ENCODE results near the gene BICD2.
"Not testable (repeated sequence)": the region's sequence is repeated elsewhere in the genome, so short reads cannot be mapped to it uniquely, and the experiment has no call there.

Gene BICD2

DNA sequence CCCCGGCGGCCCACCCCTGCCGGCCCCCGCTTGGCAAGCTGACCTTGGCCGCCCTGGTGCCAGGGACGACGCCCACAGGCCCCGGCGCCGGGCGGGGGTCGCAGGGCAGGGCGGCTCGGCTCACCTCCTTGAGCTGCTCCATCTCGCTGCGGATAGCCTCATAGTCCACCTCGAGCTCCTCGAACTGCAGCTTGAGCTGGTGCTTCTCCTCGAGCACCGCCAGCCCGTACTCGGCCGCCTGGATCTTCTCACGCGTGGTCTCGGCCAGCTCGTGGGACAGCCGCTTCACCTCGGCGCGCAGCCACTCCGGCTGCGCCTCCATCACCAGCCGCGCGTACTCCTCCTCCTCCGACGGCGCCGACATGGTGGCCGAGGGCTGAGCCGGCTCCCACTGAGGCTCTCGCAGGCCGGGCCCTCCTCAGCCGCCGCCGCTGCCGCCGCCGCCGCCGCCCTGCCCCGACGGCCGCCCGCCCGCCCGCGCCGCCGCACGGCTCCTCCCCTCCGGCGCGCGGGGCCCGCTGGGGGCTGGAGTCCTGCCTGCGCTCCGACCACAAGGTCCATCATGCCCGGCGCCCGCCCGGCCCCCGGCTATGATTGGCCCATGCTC, at the start of gene BICD2:
Gene BICD2 (minus strand): TSS at position 453 of the 607 bp plus-strand sequence. CDS start 89 bp downstream, at position 364.
- DNase-seq = no peak

DNA sequence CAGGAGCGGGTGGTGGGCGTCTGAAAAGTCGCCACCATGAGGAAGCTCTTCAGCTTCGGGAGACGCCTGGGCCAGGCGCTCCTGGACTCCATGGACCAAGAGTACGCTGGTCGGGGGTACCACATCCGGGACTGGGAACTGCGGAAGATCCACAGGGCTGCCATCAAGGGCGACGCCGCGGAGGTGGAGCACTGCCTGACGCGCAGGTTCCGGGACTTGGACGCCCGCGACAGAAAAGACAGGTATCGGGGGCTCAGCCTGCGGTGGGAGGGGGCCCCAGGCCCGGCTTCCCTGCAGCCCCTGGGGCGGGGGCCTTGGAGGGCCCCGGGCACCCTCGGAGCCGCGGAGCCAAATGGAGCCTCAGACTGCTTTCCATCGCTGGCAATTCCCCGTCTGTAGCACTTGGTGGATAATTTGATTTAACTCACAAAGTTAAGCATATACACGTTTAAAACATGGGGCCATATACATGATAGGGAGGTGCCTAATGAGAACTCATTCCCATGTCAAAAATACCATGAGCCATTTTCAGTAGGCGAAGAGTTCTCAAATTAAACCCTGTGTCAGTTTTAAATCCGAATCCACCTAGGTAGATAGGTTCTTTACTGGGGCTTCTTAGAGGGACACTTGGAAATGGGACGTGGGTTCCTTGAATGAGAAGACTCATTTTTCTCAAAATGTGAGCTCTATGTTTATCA, 45.1 kb upstream of the BICD2 start:
- DNase-seq = not testable (repeated sequence)

DNA sequence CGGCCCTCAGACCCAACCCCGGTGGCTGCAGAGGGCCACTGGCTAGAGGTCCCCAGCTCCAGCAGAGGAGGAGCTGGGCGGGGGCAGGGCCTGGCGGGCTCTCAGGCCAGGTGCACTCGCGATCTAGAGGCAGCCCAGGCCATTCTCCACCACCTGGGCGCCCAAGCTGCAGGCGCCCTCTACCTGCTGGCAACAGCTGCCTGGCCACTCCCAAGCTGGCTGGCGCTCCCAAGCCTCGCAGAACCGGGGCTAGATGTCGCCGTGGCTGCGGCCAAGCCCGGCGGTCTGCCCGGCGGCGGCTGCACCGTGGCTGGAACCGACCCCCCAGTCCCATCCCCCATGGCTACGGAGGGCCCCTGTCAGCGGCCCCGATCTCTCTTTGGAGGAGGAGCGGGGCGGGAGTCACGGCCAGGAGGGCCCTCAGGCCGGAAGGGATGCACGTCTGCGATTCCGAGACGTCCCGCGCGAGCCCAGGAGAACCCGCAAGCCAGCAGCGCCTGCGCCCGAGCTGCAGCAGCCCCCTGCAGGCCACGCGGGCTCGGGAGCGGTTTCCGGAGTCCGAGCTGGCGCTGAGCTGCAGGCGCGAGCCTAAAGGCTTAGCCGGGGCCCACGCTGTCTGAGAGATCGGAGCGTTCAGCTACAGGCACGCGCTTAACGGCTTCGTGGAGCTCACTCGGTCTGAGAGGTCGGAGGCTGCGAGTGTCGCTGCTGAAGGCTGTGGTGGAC, 44.3 kb upstream of the BICD2 start:
- peak; percentile 79 for DNase-seq

DNA sequence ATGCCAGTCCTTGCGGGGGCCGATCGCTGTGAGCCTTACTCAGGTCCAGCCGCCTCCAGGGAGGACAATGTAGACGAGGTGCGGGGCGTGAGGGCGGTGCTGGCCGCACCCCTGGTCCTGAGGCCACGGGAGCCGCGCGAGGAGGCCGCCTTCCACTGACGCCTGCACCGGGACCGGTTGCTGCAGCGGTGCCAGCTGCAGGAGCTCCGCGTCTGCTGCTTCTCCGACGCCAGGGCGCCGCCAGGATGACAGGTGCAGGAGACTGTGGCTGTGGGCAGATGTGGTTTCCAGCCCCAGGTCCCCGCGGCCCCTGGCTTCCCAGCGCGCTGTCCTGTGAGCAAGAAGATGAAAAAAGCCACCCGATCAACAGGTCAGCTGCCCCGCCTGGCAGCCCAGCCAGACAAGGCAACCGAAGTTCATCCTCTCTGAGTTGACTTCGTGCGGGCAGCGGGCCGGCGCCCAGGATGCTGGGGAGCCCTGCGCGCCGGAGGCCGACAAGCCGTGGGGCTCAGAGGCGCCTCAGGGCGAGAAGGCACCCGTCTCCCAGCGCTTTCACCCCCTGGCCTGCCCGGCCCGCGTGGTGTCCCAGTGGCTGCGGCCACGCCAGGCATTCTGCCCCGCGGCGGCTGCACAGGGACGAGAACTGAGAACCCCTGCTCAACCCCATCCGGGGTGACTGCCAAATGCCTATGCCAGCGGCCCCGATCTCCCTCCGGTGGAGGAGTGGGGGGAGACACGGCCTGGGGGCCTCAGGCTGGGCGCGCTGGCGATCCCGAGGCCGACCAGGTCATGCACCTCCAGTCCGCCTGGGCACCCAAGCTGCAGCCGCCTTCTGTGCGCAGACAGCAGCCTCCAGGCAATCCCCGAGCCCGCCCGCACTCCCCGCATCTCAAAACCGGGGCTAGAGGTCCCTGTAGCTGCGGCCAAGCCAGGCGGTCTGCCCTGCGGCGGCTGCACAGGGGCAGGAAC, 43.4 kb upstream of the BICD2 start:
- peak; percentile 53 for DNase-seq

DNA sequence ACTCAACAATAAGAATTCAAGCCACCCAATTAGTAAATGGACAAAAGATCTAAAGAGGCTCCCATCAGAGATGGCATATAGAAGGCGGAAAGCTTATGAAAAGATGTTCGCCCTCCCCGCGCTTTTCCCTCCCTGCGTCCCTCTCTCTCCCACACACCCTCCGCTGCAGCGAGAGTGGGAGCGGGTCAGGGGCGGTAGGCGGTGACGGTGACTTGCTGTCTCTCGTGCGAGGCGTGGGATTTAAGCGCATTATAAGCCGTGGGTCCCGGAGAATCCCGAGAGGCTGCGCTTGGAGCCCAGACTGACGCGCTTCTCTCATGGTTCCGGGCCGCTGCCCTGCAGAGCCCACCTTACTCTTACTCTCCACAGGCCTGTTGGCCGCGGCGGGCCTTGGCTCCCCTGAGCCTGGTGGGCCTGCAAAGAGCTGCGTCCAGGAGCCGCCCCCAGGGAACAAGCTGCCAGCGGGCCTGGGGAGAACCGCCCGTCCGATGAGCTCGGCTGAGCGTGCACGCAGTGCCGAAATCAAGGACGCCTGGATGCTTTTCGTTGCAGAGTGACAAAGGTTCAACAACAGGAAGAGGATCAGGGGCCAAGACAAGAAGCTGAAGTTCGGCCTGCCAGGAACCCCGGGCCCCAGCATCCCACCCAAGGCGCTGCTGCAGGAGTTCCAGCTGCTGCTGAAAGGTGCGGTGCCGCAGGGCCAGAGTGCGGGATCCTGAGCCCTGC, 42.6 kb upstream of the BICD2 start:
- DNase-seq = peak; percentile 27

DNA sequence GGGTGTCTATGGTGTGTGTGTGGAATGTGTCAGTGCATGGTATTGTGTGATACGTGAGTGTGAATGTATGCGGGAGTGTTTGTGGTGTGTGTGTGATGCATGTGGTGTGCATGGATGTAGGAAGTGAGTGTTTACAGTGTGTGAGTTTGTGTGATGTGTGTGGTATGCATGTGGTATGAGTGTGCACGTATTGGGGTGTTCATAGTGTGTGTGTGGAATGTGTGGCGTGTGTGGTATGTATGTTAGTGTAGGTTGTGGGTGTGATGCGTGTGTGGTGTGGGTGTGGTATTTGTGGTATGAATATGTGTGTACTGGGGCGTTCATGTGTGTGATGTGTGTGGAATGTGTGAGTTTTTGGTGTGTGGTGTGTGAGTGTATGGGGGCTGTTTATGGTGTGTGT, 40.1 kb upstream of the BICD2 start:
- DNase-seq = no peak

DNA sequence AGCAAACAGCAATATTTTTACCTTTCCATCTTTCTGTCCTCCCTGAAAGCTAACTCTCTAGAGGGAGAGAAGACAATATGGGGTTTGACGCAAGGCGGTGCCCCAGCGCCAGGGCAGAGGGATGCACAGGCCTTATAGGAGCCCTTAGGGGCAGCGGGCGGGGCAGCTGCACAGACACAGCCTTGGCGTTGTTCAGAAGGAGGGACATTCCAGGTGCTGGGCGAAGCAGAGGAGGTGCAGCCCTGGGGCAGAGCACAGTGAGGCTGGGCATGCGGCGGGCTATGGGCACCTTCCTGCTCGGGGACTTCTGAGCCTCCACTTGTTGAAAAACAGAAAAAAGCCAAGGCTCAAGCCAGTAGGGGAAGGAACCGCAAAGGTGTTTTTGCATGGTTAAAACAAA, 33.7 kb upstream of the BICD2 start:
- DNase-seq = no peak

DNA sequence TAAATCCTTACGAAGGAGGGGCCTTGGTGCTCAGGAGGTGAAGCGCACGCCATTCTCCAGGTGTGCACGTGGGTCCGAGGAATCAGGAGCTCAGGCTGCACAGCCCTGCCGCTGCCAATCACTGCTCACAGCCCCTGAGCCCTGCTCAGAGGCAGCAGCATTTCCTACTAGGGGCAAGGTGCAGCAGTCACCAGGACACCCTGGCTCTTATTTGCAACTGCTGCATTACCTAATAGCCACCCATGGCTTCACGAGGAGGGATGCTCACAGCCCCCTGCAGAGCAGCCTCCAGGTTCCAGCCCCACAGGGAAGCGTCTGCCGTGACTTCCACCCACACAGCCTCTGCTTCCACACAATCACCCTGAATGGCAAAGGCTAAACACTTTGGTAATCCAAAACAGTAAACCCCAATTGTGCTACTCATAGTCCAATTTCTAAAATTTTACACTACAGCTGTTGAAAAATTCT, 31.7 kb upstream of the BICD2 start:
- DNase-seq = not testable (repeated sequence)

DNA sequence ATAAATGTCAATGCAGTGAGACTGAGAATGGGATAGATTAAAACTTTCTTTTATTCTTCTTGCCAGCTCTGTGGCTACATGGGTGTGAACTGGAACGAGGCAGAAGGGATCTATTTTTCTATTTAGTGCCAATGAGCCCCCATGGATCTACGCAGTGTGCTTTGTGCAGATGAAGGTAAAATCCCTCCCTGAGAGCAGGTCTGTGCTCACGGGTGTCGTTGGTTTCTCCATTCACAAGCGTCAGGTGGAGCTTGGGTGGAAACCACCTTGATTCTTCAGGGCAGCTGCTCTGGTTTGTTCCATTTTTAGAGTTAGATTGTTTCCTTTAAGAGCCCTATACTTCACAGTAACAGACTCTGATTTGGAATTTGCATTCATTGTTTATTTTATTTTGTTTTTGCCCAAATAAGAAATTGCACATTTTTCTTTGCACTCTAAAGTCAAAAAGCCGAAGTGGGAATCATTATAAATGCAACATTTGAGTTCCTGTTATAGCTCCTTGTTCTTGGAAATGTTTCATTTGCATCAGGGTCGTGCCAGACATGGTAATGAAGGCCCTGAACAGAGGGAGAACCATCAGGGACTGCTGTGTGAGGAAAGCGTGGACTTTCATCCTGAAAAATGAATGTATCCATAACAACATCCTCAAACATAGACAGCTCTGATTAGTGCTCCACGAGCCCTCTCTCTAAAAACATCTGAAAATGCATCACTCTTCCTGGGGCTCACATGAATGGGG, 31.1 kb upstream of the BICD2 start:
- DNase-seq = no peak

DNA sequence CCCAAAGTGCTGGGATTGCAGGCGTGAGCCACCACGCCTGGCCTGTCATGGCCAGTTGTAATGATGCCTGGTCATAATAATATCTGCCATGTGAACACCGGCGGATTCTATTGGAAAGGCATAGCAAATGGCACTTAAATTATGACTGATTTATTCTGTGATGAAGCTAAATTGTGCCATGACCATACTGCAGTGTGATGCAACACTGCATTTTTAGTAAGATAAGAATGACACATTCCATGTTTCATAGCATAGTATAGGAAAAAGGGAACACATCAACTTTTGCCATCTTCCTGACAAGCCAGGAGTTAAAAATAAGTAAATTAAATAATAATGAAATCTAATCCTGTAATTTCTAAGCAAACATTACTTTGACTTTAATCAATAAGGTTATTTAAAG, 30.4 kb upstream of the BICD2 start:
- DNase-seq = no peak

DNA sequence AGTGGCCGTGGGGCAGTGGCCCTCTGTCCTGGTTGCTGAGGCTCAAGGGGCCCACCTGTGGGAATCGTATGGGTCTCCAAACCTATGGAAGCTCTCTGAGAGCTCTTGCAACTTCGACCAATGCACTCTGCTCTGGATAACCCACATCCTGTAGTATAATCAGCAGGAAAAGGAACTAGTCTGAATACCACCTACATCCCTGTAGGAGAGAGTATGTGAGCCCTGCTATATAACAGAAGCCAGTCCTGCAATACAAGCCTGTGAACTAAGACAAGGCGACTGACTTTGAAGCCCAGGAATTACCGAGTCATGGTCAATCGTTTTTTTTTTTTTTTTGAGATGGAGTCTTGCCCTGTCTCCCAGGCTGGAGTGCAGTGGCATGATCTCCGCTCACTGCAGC, 29.8 kb upstream of the BICD2 start:
- no peak for DNase-seq

DNA sequence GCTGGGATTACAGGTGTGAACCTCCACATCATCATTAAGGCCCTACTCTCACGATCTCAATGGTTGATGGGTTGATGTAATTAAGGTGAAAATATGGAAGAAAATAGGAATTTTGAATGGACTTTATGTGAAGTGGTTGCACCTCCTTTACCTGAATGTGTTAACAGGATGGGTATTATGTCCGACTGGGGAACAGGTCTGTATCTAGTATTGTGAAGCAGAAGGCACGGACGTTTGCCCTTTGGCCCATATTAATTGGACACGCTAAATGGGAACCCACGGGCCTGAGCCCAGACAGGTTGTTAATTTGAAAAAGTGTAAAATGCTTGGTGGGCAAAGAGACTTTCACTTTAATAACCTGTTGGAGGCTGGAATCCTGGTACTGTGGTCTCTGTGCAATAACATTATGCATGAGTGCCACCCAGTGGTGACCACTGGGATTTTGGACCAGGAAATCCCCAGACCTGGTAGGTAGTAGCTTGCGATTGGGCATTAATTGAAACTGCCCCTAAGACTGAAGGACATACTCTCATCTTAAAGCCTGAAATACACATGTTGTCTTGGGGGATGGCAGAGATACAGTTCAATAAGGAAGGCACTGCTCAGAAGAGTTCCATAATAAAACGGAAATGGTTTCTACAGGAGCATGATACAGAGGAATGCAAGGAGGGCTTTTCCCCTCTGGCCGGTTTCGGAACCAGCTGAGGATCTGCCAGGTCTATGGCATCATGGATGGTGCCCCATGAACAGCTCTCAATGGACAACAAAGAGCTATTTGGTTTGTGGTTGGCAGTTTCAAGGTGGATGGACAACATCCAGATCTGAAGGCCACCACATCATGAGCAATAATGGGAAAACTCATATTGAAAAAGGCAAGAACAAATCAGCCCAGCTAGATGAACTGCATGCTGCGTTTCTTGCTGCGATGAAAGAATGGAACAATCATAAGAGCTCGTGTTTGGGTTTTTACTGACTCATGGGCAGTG, 26.2 kb upstream of the BICD2 start:
- DNase-seq = peak; percentile 30

DNA sequence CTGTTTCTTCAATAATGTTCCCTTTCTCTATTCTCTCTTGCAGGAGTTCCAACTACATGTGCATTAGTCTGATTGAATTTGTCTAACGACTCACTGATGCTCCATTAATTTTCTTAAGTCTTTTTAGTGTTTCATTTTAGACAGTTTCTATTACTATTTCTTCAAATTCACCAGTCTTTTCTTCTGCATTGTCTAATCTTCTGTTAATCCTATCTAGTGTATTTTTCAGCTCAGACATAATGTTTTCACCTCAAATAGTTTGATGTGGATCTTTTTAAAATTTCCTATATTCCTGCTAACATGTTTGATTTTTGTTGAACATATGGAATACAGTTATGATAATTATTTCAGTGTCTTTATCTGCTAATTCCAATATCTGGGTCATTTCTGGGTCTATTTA, 21.7 kb upstream of the BICD2 start:
- DNase-seq = no peak

DNA sequence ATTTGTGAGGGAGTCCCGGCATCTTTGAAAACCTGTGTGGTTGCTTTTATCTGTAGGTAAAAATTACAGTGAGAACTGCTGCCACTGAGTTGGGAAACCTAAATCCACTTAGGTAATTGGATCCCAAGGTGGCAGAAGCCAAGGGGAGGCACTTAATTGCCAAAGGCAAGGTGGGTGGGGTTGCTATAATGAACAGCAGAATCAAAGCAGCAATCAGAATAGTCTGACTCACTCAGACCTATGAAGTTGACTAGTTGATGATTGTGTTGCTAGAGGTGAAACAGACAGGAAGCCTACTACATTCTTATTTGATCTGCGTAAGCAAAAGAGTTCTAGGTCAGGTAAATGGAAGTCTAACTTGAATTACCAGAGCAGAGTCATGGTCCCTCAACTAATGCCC, 17.3 kb upstream of the BICD2 start:
- no peak for DNase-seq

DNA sequence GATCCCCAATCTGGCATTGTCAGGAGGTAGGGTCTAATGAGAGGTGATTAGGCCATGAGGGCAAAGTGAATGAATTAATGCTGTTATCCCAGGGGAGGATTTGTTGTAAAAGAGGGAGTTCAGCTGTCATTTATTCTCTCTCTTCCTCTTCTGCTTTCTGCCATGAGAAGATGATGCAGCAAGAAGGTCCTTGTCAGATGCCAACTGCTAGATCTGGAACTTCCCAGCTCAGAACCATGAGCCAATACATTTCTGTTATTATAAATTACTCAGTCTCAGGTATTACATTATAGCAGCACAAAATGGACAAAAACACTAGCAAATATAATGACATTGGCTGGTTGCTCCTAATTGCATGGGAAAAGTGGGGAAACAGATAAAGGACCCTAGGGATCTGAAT, 15.6 kb upstream of the BICD2 start:
- DNase-seq = no peak

DNA sequence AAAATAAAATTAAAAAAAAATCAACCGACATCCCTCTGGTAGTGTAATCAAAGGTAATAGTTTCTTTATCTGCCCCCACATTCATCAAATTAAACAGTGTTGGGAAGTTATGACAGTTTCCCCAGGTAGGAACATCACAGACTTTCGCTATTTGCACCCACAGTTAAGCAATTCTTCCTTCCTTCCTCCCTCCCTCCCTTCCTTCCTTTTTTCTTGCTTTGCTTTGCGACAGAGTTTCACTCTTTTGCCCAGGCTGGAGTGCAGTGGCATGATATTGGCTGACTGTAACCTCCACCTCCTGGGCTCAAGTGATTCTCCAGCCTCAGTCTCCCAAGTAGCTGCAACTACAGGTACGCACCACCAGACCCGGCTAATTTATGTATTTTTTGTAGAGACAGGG, 10.8 kb upstream of the BICD2 start:
- no peak for DNase-seq

DNA sequence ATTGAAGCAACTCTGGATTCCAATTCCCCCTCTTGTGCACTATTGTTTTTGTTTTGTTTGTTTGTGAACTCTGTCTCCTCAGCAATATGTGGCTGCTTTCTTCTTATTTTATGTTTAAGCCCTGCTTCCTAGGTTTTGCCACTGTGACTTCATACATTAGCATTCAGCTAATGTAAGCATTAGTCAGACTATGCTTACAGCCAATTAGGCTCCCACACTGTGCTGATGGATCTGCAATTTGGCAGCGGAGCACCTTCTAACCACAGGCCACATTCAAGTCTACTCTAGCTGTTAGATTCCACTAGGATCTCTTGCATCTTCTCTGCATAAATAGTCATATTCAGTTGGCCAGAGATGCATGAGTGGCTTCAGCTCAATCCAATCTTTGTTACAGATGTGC, 9.6 kb upstream of the BICD2 start:
- DNase-seq = no peak

DNA sequence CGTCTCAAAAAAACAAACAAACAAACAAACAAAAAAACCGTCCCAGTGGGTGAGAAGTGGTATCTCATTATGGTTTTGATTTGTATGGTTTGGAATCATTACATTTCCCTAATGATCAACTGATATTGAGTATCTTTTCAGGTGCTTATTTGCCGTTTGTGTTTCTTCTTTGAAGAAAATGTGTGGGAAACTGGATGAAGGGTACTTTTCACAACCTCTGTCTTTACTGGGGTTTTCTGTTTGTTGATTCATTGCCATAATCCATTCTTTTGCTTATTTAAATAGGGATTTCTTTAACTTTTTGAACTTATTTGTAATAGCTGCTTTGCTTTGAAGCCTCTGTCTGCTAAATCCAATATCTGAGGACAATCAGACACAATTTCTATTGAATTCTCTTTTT, 9.2 kb upstream of the BICD2 start:
- DNase-seq = no peak

DNA sequence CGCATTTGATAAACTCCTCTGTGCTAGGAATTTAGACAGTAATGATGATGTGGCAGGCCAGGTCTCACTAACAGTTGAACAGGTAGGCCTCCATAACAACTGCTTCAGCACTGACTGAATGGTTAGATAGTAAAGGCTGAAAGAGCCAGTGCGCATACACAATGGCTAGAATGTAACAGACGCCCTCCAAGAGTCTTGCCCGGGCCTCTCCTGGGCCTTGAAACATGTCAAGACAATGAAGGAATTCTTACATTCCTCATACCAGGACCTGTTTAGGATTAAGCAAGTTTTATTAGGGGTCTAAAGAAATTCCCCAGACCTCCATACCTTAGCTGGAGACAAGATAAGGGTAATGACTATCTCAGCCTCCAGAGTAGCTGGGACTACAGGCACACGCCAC, 6.7 kb upstream of the BICD2 start:
- DNase-seq = no peak

DNA sequence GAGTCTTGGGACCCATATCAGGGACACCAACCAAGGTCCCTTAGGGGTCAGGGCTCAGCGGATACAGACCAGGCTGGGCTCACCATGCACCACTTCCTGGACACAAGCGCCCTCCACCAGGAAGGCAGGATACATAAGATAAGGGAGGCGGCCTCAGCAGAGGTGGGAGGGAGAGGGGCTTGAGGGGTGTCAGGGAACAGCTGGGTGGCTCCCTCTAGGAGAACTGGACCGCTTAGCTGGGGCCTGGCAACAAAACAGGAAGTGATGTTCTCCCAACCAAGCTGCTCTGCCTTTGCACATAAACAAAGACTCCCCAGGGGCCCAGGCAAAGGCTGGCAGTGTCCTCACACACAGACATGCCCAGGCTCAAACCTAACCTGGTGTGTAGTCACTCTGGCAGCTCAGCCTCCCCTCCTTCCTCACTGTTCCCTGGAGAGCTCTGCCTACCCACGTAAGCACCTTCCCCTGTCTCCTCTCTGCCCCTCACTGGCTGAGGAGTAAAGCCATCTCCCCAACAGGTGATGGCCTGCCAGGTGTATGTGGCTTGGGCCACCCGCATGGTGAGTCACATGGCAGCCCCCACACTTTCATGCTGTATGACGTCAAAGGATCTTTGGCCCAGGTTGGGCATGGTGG, 5.8 kb upstream of the BICD2 start:
- DNase-seq = no peak
